Skeletal muscle satellite cell (primary cell): ENCODE measurements around the gene PNLDC1. TPM values are rescaled to one million over a fixed set of nuclear protein-coding genes. Genes with fewer than 3 reads are reported as not detected.
A peak's percentile ranks its signal among the peaks of the same experiment; 100 is the strongest.

ENCODE experiments used
- H3K27me3 ChIP-seq: 2 replicates; pipeline ENCODE4 v1.7.0; 2013; ENCODE audit warnings: low read length; ENCODE audit not compliant: control insufficient read depth, insufficient read depth
- H3K36me3 ChIP-seq: 2 replicates; pipeline ENCODE4 v1.7.0; 2013; ENCODE audit warnings: mild to moderate bottlenecking, control low read depth, low read length; ENCODE audit not compliant: insufficient read depth
- H3K4me1 ChIP-seq: 2 replicates; pipeline ENCODE4 v1.7.0; 2013; ENCODE audit warnings: low read length; ENCODE audit not compliant: control insufficient read depth, insufficient read depth
- H3K4me2 ChIP-seq: 2 replicates; pipeline ENCODE4 v1.7.0; 2013; ENCODE audit warnings: mild to moderate bottlenecking, low read length
- H3K4me3 ChIP-seq: 2 replicates; pipeline ENCODE4 v1.7.0; 2013; ENCODE audit warnings: low read length
- H3K9ac ChIP-seq: 2 replicates; pipeline ENCODE4 v1.7.0; 2013; ENCODE audit warnings: mild to moderate bottlenecking, low read depth, low read length, moderate library complexity
- H3K9me3 ChIP-seq: replicated peaks from 2 replicates; pipeline ENCODE4 v1.7.0; 2013; ENCODE audit warnings: mild to moderate bottlenecking, control low read depth, low read length
- total RNA-seq: library from RNA; depleted of rRNA; stranded (reverse); fragments of >200 nt; gene quantifications from 2 replicates; pipeline ENCODE4 v1.2.3, GENCODE V29; 2012; rRNA removed

Gene PNLDC1, protein sequence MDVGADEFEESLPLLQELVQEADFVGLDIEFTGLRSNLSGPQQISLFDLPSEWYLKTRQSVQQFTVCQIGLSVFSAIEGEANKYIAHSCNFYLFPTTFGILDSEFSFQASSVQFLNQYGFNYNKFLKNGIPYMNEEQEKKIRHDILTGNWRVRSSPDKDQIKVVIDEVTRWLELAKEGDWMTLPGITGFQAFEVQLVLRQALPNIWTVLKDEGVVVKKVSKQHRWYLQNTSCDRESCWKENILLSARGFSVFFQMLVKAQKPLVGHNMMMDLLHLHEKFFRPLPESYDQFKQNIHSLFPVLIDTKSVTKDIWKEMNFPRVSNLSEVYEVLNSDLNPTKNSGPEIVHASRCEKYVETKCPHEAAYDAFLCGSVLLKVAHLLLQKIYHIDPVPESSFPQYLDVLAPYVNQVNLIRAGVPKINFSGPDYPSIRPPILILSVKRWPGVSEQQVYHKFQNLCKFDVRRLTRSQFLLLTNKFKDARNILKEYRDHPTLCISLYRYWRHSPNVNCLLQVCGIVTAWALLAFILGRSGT
- not detected in 2 replicates for total RNA-seq

DNA sequence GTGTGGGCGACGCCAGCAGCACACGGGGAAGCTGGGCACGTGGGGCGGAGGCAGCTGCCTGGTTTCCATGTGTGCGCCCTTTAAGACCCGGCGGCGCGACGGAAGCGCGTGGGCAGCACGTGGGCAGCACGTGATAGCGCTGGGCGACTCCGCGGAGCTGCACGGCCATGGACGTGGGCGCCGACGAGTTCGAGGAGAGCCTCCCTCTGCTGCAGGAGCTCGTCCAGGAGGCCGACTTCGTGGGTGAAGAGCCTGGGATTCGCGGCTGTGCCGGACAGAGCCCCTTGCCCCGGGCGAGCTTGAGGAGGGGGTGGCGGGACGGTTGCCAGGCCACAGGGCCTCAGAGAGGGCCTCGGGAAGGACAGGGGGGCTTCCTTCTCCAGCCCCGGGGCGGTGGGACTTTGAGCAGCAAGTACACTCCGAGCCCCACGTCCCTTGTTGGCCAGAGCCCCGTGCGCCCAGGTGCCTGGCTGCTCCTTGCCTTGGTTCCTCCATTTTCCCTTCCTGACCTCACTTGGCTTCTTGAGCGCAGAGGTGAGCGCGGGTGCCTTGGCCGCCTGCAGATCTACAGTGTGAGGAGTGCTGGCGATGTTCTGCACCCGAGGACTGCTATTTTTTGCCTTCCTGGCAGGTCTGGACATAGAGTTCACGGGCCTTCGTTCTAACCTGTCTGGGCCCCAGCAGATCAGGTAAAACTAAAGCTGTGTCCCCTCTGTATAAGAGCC is at the start of gene PNLDC1:
Gene PNLDC1, plus strand, starts transcription at position 136 of the 725 bp plus-strand sequence. Its CDS starts 32 bp downstream, at position 168.
- H3K4me1 ChIP-seq: peaks cover 3% of the 10 kb centered on the region
- no peak within 1 kb of the TSS for H3K9ac ChIP-seq
- no peaks in the 10 kb centered on the region for H3K27me3 ChIP-seq
- H3K9me3 ChIP-seq: no peaks in the 10 kb centered on the region
- H3K4me3 ChIP-seq: no peak within 1 kb of the TSS
- H3K4me2 ChIP-seq: no peak within 1 kb of the TSS
- H3K36me3 ChIP-seq: peaks cover 31% of the 10 kb centered on the region

- H3K4me2 ChIP-seq: no peak overlapping the region
- H3K4me1 ChIP-seq: peaks cover 6% of the 10 kb centered on the region
- H3K9me3 ChIP-seq: no peaks in the 10 kb centered on the region
- H3K9ac ChIP-seq: no peak overlapping the region
- no peak overlapping the region for H3K4me3 ChIP-seq
- no peaks in the 10 kb centered on the region for H3K27me3 ChIP-seq
- peaks cover 90% of the 10 kb centered on the region for H3K36me3 ChIP-seq
These were observed 48.6 kb upstream of the PNLDC1 start for GRCh38 chr6:159751448-159751847.

DNA sequence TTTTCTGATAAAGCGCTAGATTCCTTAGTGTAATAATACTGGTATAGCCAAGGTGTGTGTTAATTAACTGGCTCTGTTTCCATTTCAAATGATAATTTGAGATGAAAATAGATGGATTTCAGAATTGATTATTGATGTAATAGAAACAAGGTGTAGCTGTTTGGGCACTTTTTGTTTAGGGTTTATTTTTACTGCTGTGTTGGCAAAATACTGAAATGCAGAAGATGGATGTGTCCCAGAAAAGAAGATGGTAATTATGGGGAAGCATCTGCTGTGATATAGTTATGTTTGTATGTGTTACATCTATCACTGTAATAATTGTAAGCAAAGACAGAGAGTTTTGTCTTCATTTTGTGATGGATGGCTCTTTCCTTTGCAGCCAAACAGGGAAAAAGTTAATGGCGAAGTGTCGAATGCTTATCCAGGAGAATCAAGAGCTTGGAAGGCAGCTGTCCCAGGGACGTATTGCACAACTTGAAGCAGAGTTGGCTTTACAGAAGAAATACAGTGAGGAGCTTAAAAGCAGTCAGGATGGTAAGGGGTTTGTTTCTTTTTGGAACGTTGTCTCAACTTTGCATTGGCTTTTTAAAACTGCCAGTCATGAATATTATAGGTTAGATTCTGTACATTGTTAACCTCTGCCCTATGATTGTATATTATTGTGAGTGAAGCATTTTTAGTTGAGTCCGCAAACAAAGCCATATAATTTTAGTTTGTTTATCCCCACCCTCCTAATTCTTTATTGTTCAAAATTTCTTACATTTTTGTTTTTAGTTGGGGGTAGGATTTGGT is 46.8 kb upstream of the PNLDC1 start:
- H3K36me3 ChIP-seq: peaks cover 88% of the 10 kb centered on the region
- H3K4me3 ChIP-seq: no peak overlapping the region
- no peaks in the 10 kb centered on the region for H3K9me3 ChIP-seq

GRCh38 chr6:159754401-159754800 is 45.7 kb upstream of the PNLDC1 start:
- Histone ChIP-seq H3K36me3 (peaks cover 88% of the 10 kb centered on the region), H3K4me1 (peaks cover 13% of the 10 kb centered on the region), H3K4me3 (no peak overlapping the region), H3K27me3 (no peaks in the 10 kb centered on the region), H3K9ac (no peak overlapping the region), H3K4me2 (no peak overlapping the region), H3K9me3 (no peaks in the 10 kb centered on the region)

More for the DNA sequence above, 46.8 kb upstream of the PNLDC1 start:
- H3K4me2 ChIP-seq: no peak overlapping the region
- no peak overlapping the region for H3K9ac ChIP-seq
- no peaks in the 10 kb centered on the region for H3K27me3 ChIP-seq
- peaks cover 7% of the 10 kb centered on the region for H3K4me1 ChIP-seq

GRCh38 chr6:159754959-159755914 is 44.8 kb upstream of the PNLDC1 start:
- Histone ChIP-seq H3K36me3 (peaks cover 86% of the 10 kb centered on the region), H3K4me1 (peaks cover 18% of the 10 kb centered on the region), H3K27me3 (no peaks in the 10 kb centered on the region), H3K9ac (no peak overlapping the region), H3K4me3 (no peak overlapping the region), H3K4me2 (no peak overlapping the region), H3K9me3 (no peaks in the 10 kb centered on the region)

GRCh38 chr6:159756508-159756907 is 43.6 kb upstream of the PNLDC1 start:
- H3K9me3 ChIP-seq: no peaks in the 10 kb centered on the region
- no peaks in the 10 kb centered on the region for H3K27me3 ChIP-seq
- H3K9ac ChIP-seq: no peak overlapping the region
- H3K4me2 ChIP-seq: no peak overlapping the region
- H3K36me3 ChIP-seq: peaks cover 74% of the 10 kb centered on the region
- peaks cover 31% of the 10 kb centered on the region for H3K4me1 ChIP-seq
- H3K4me3 ChIP-seq: no peak overlapping the region

DNA sequence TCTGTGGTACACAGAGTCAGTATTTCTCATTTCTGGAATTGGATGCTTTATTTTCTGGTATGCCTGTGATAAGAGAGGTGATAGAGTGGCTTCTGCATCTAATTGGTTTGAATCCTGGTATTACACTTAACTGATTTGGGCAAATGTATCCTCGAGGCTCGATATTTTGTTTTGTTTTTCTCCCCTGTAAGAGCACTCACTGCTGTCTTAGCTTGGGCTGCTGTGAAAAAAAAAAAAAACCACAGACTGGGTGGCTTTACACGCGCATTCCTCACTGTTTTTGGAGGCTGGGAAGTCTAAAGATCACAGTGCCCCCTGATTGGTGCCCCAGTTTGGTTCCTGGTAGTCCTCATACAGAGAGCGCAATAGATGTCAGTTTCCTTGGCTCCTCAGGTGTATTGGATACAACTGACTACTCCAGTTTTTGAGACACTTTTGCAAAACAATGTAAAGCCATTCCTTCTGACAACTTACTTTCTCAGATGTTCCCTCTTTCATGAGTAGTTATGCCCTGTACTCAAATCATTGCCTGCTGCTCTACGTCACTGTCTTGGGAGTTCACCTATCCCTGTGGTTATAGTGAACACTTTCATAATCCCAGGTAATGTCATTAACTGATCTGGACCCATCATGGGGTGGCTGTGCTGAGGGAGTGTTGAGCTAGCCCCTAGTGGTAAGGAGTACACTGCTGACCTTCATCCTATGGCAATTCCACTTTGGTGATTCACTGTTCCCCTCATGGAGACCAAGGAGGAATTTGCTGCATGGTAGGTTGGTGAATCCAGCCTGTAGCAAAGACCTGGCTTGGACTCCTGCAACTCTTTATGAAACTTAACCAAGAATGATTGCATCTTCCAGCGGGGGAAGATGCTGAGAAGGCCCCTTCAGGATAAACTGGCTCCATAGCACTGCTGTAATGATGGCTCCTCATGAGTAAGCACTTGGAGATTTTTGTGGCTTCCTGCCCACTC is 41.8 kb upstream of the PNLDC1 start:
- no peak overlapping the region for H3K4me3 ChIP-seq
- H3K4me1 ChIP-seq: peaks cover 41% of the 10 kb centered on the region
- H3K27me3 ChIP-seq: no peaks in the 10 kb centered on the region
- no peaks in the 10 kb centered on the region for H3K9me3 ChIP-seq
- H3K4me2 ChIP-seq: no peak overlapping the region
- H3K9ac ChIP-seq: no peak overlapping the region
- H3K36me3 ChIP-seq: peaks cover 56% of the 10 kb centered on the region

- H3K4me1 ChIP-seq: peaks cover 41% of the 10 kb centered on the region
- H3K4me3 ChIP-seq: no peak overlapping the region
- H3K4me2 ChIP-seq: no peak overlapping the region
- no peaks in the 10 kb centered on the region for H3K27me3 ChIP-seq
- peaks cover 47% of the 10 kb centered on the region for H3K36me3 ChIP-seq
- H3K9me3 ChIP-seq: no peaks in the 10 kb centered on the region
- H3K9ac ChIP-seq: peak overlapping the region; percentile 52
These were observed 40.4 kb upstream of the PNLDC1 start for GRCh38 chr6:159759645-159760044.

DNA sequence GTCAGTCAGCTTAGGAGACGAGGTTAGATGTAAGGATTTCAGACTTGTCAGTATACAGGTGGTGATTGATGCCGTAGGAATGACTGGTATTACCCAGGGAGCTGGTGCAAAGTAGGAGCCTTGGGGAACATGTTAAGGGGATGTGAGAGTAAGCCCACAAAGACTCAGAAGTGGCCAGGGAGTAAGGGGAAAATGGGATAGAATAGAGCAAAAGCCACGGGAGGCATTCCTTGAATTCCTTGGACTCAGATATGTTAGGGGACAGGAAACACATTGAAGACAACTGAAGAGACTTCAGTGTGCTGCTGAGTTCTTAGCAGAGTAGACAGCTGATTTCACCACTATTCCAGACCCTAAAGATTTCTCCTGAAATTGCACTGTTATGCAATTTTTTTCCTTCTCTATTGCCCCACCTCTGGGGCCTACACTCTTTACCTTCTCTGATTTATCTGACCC is 39.4 kb upstream of the PNLDC1 start:
- peak overlapping the region; percentile 93 for H3K9ac ChIP-seq
- H3K4me3 ChIP-seq: peak overlapping the region; percentile 98
- peaks cover 43% of the 10 kb centered on the region for H3K36me3 ChIP-seq
- peak overlapping the region; percentile 99 for H3K4me2 ChIP-seq
- H3K4me1 ChIP-seq: peaks cover 36% of the 10 kb centered on the region
- H3K9me3 ChIP-seq: no peaks in the 10 kb centered on the region
- H3K27me3 ChIP-seq: no peaks in the 10 kb centered on the region
